ENCODE measurements around the gene LY6G6F. TPM values are rescaled to one million over a fixed set of nuclear protein-coding genes. Genes with fewer than 3 reads are reported as not detected.

LY6G6F gene, protein sequence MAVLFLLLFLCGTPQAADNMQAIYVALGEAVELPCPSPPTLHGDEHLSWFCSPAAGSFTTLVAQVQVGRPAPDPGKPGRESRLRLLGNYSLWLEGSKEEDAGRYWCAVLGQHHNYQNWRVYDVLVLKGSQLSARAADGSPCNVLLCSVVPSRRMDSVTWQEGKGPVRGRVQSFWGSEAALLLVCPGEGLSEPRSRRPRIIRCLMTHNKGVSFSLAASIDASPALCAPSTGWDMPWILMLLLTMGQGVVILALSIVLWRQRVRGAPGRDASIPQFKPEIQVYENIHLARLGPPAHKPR
- not detected in 2 replicates for total RNA-seq (2014; rRNA removed; shearing (Covaris generic))

DNA sequence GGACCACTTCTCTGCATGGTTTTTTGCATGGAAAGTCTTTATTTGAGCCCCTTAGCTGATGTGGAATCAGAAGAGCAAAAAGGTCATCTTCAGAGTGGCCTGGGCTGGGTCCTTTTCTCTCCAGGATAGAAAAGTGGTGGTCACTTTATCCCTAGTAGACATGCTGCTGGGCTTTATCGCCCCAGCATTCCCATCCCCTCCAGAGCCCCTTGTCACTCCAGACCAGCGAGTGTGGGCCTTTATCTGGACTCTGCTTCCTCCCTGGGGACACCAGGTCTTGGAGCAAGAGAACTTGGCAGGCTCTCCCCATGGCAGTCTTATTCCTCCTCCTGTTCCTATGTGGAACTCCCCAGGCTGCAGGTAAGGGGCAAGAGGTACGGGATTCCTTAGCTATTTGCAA, at the start of gene LY6G6F:
TSS of gene LY6G6F (plus strand) at position 268 of the 400 bp plus-strand sequence. CDS start at position 309, 41 bp downstream.
- DNase-seq (ENCODE audit: low read depth), result no peak

DNA sequence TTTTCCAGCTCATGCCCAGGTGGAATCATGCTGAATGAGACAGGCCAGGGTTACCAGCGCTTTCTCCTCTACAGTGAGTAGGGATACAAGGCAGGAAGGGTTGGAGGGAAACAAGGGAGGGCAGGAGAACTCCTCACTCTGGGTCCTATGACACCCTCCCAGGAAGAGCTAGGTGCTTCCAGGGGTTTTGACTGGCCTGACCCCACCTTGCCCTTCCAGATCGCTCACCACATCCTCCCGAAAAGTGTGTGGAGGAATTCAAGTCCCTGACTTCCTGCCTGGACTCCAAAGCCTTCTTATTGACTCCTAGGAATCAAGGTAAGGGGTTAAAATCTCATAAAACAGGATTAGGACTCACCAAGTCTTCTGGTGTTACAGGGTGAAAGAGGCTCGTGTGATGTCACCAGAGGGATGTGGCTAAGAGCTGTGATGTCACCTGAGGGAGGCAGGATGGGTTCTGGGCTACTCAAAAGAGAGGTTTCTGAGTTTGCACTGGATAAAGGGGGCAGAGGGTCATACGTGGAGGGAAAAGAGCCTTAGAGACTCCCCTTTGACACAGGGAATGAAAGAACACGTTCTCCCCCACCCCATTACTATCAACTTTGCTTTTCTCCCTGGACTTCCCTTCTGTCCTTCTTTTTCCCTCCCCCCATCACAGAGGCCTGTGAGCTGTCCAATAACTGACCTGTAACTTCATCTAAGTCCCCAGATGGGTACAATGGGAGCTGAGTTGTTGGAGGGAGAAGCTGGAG, 49.1 kb upstream of the LY6G6F start:
- no peak for DNase-seq (ENCODE audit: low read depth)

DNA sequence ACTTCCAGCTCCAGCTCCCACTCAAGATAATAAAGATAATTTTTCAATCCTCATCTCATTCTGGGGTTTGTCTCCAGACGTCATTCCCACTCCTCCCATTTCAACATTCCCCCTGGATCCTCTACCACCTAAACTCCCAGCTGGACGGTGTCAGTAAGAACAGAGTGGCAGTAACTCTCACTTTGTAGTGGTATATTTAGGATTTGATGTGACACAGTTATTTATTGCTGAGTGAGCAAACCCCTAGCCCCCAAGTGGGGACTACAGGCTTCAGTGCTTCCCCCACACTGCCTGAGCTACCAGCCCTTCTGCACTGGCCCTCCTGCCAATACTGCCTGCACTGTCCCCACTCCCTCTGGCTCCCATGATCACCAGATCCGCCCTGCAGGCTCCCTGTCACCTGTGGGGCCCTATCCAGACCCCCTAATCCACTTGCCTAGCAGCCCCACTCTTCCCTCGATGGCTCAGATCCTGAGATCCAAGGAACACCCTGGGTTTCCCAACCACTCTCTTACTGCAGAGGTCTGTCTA, 48.4 kb upstream of the LY6G6F start:
- no peak for DNase-seq (ENCODE audit: low read depth)

DNA sequence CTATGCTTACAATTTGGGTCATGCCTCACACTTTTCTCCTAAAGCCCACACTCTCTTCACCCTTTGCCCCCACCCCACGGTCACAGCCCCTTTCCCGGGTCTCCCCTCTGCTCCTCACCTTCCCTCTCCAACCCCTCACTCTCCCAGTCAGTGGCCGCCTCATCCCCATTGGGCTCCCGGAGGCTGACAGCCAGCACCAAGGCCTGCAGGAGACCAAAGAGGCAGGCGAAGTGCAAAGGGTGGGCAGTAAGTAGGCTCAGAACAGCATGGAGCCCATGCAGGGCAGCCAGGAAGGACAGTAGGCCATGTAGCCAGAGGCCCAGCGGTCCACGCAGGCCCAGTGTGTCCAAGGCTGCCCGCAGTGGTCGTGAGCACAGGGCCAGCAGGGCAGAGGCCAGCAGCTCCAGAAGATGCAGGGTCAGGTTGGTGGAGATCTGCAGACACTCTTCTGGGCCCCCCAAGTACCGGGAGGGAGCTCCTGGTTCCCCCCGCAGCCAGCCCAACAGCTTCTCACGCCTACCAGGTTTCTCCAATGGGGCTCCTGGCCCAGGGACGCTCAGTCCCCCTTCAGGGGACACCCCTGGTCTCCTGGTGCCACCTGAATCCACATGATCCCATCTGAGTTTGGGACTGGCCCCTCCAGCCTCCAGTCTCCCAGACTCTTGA, 47.5 kb upstream of the LY6G6F start:
- no peak for DNase-seq (ENCODE audit: low read depth)

DNA sequence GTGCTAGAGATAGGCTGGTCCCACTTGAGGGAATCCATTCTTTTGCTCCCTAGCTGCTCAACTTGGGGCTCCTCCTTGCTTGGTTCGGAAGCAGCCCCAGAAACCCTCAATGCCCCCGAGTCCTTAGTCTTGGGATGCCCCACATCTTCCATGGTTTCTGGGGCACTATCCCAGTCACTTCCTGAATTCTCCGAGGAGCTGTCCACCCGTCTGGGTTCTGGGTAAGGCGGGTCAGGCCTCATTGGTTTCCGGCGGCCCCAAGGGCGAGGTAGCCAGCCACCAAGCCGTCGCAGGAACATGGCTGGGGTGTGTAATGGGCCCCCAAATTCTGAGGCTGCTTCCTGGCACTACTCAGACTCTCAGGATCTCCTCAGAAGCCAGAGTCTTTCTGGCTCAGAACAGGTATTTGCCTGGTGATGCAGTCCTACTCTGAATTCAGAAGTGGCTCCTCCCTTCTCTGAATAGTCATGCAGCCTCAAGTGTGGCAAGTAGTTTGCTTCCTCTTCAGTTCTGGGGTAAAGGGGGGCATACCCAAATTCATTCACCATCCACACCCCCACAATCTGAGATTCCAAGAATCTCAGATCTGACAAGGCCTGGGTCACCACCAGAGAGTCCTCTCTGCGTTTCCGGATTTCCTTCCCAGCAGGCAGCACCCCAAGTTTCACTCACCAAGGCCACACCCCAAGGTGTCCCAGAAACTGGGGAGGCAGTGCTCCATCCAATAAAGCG, 46.9 kb upstream of the LY6G6F start:
- peak; percentile 43 for DNase-seq (ENCODE audit: low read depth)

DNA sequence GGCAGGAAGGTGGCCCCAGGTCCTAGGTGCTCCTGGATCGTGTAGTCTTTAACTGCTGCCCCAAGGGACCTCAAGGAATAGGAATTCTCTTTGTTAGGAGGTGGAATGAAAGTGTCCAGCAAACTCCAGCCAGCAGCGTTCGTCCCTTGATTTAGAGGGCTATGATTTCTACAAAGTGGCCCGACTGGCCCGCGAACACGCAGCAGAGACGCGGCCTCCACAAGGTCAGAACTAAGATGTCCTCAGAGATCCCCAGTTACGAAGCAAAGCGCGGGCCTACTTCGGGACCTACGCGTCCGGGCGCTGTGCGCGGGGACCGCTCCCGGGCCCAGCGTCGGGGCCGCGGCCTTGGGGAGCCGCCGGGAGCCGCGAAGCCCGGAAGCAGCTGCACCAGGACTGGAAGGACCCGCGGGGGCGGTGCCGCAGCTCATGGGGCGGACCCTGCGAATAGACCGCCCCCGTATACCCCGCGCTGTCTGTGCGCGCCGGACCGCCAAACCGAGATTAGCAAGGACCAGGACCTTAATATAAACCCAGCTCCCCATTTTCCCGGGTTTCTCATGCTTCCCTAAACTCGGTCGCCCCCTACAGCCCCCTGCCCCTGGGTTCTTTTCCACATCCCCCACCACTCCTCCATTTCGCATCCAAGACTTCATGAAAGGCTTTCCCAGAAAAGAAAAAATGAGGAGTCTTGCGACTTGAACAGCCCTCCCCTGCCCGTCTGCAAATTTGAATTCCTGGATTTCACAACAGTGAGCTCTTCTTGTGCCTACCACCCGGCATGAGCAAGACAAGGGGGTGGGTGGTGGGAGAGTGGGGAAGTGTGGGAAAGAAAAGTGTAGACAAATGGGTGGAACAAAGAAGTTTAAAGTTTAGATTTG, 46.0 kb upstream of the LY6G6F start, which contains the start of gene C6orf47:
TSS of gene C6orf47 (minus strand) at position 398 of the 881 bp plus-strand sequence. CDS start 831 bp downstream, outside the sequence.
- peak; percentile 86 for DNase-seq (ENCODE audit: low read depth)

DNA sequence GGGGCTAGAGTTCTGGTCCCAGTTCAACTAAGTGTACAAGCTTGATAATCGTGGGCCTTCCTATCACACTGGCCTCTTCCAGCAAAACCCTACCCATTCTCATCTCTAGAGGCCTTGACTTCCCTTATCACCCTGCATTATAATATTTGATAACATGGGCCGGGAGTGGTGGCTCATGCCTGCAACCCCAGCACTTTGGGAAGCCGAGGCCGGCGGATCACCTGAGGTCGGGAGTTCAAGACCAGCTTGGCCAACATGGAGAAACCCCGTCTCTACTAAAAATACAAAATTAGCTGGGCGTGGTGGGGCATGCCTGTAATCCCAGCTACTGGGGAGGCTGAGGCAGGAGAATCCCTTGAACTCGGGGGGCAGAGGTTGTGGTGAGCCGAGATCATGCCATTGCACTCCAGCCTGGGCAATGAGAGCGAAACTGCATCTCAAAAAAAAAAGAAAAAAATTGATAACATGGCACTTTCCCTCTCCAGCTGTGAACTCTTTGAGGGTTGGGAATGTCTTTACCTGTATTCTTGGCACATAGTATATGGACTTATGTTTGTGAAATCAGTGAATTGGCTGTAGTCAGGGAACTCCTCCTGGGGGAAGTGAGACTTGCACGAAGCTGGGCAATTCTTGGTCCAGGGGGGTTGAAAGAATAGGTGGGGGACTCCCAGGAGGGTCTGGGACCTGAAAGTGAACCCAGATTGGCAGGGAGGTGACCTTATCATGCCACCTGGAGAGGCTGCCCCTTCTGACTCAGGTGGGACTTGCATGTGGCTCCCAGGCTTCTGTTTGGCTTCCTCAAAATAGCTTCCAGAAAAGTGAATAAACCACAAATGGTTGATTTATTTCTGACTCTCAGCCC, 45.2 kb upstream of the LY6G6F start:
- no peak for DNase-seq (ENCODE audit: low read depth)

DNA sequence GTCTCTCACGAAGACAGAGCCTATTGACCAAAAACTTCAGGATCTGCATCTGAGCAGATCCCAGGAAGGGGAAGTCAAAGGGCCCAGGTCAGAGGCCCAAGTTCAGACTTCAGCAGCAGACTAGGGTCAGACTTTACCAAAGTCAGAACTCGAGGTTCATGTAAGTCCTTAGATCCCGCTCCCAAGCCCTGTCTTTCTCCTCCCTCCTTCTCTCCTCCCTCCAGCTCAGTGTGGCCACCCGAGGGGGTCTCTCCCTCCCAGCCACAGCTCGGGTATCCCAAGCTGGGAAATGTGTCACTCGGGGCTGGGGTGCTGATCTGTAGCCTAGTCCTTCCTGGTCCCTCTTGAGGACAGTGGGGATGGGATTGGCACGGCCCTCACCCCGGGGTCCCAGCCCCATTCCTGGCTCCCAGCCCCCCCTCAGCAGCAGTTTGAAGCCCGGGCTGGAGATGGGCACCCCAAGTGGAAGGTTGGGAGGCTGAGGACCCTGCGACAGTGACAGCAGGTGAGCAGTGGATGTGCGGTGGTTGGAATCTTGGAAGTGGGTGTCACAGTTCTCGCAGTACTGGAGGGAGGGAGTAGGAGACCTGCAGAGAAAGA, 44.4 kb upstream of the LY6G6F start:
- no peak for DNase-seq (ENCODE audit: low read depth)

DNA sequence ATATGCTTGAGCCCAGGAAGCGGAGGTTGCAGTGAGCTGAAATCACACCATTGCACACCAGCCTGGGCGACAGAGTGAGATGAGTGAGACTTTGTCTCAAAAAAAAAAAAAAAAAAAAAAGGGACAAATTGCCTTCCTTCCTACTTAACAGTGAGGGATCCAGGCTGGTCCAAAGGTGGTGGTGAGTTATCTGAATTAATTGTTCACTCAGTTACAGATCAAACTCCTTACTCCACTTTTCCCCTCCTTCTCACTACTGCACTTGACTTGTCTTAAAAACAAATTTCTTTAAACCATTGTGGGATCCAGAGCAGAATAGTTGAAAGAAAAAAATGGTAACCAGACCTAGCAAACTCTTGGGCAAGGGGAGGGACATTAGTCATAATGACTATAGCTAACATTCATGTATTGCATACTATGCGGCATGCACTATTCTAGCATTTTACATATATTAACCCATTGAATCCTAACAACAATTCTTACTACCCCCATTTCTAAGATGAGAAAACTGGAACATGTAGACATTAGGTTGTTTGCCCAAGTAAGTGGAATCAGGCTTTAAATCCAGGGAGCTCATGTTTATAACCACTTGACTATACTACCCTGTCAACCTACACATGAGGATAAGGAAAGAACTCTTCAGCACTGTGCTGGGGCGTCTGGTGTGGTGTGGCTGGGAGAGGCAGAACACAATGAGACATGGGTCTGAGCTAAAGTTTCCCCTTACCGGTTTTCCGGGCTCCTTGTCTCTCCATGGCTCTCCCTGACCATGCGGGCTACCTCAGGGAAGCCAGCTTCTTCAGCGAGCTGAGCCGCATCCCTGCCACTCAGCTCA, 43.3 kb upstream of the LY6G6F start:
- peak; percentile 44 for DNase-seq (ENCODE audit: low read depth)

DNA sequence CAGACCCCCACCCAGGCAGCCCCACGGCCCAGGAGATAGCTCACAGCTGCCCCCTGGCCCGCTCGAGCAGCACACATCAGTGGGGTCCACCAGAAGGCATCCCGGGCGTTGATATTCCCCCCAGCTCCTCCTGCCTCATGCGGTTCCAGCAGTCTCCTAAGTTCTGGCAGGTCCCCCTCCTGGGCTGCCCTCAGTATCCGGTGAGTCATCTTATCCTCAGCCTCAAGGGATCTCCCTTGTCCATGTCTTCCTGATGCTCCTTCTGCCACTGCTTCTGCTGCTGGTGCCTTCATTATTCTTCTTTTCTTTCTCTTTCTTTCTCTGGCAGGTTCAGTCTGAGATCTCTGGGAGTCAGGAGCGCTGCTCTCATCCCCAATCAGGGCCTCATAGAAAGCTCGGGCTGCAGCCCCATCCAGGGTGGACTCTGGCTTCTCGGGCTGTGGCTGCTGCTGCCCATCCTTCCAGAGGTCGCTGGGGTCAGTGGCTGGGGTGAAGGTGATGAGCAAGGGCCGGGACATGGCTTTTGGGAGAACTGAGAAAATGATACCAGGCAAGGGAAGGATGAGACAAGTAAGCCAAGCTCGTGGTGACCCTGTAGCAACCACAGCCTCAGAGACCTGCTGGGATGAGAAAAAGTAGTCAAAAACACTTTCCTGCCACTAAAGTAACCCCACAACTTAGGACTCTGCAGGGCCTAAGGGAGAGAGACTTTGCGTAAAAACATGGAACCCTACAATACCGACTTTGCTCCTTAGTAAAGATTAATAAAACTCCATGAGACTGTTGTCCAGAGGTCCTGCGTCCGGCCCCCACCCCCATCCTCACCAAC, 42.5 kb upstream of the LY6G6F start:
- peak; percentile 93 for DNase-seq (ENCODE audit: low read depth)

DNA sequence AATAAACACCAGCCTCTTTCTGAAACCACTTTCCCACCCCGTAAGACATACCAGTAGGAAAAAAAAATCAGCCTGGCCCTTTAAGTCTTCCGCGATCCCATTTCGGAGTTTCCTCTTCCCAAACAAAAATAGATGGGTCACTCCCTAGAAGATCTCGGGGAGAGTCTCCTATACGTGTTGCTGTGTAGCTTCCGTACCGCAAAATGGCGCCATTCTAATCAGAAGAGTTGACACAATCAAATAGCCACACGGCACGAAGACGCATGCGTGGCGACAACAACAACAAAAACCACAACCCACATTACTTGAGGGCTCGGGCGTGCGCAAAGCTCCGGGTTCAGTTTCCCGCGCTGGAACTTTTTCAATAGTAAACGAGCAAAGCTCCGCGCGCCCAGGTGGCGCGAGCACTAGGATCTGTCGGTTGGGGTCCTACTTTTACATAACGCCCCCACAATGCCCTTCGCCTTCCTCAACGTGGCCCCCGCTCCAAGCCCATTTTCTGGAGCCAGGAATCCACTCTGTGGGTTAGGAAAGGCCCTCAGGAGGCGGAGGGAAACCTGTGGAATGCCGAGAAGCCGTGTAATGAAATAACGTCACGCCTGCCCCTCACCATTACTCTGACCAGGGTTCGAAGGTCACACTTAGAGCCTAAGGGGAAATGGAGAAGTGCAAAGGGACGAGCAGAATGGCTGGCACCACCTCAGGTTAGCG, 41.7 kb upstream of the LY6G6F start, which contains the start of gene GPANK1:
TSS of gene GPANK1 (minus strand) at position 208 of the 711 bp plus-strand sequence. CDS start 519 bp downstream, outside the sequence.
- peak; percentile 92 for DNase-seq (ENCODE audit: low read depth)

DNA sequence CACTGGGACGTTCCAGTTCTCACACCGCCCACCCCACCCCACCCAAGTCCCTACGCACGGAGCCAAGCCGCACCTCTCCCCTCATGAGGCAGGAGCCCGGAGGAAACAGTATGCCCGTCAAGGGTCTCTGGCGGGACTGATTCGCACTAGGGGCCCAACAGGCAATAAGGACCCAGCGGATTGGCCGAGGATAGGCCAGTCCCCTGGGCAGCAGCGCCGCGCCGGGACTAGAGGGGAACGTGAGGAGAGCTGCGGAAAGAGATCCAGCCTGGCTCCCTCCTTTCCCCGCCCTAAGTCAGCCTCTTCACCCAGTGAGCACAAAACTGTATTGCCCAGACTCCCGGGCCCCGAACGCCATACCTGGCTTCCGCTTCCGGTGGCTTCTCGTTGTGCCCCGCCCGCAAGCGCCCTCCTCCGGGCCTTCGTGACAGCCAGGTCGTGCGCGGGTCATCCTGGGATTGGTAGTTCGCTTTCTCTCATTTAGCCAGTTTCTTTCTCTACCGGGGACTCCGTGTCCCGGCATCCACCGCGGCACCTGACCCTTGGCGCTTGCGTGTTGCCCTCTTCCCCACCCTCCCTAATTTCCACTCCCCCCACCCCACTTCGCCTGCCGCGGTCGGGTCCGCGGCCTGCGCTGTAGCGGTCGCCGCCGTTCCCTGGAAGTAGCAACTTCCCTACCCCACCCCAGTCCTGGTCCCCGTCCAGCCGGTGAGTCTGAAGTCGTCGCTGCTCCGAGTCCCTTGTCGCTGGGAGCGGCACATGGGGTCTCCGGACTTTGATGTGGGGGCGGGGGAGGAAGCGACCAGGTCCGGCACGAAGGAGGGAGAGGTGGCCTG, 40.9 kb upstream of the LY6G6F start, which contains the start of gene CSNK2B:
TSS of gene CSNK2B (plus strand) at position 580 of the 836 bp plus-strand sequence. CDS start 752 bp downstream, outside the sequence.
- DNase-seq (ENCODE audit: low read depth), result peak; percentile 97

DNA sequence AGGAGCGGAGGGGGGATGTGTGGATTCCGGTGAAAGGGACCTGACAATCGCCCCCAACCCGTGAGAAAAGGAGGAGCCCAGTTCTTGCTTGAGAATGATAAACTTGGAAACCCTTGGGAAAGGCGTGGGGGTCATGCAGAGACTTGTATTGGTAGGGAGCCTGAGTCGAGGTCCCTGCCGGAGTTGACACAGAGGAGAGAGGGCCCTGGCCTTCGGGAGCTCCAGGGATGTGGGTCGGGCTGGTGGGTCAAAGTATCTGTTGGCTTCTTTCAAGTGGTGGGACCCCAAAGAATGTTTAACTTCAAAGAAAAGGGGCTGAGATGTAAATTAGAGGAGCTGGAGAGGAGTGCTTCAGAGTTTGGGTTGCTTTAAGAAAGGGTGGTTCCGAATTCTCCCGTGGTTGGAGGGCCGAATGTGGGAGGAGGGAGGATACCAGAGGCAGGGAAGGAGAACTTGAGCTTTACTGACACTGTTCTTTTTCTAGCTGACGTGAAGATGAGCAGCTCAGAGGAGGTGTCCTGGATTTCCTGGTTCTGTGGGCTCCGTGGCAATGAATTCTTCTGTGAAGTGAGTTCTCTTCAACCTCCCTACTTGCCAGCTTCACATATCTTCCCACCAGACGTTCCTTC, 40.2 kb upstream of the LY6G6F start:
- DNase-seq (ENCODE audit: low read depth), result no peak

DNA sequence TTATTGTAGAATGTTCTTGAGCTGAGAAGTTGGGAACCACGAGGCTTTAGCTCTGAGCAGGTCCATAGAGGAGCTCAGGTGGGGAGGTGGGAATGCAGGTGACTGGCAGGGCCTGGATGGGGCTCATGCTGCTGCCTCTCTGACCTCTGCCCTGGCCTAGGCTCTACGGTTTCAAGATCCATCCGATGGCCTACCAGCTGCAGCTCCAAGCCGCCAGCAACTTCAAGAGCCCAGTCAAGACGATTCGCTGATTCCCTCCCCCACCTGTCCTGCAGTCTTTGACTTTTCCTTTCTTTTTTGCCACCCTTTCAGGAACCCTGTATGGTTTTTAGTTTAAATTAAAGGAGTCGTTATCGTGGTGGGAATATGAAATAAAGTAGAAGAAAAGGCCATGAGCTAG, 37.0 kb upstream of the LY6G6F start, which contains the start of gene LY6G5B:
TSS of gene LY6G5B (plus strand) at position 301 of the 400 bp plus-strand sequence. CDS start 975 bp downstream, outside the sequence.
- DNase-seq (ENCODE audit: low read depth), result no peak
